ENCODE results near the gene KIF23.

The KIF23 gene

DNA sequence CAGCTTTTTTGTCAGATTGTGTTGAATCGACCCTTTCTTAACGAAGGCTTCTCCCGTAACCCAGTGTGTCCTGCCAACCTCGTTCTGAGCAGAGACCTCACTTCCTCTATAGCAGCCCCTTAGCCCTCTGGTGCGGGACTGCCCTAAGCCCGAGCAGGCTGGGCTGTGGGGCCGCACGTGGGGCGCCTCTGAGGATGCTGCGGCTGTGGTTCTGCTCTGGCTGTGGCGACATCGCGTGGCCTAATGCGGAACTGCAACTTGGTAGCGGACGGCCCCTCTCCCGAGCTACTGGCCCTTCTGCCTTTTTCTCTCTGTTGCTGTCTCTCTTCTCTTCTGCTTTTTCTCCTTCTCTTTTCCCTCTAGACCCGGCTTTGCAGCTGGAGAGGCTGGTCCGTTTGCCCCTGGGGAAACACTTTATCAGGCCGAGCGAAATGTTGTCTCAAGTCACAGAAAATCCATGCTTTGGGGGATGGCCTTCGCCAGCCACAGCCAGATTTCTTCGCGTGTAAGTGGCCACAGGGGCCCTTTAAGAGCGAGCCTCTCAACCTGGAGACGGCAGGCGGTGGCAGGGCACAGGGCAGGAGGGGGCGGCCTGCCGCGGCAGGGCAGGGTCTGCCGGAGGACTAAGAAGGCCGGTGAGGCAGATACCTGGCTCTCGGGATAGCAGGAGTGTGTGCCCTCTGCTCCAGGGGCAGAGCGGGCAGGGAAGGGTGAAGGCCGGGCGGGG, 19.4 kb upstream of the KIF23 start:
- H3K4me3 ChIP-seq (ENCODE audit: control insufficient read depth, low read depth, low read length), result no peak overlapping the region
- no peak for DNase-seq (ENCODE audit: low read depth)
- TF ChIP-seq, protein P1, sequence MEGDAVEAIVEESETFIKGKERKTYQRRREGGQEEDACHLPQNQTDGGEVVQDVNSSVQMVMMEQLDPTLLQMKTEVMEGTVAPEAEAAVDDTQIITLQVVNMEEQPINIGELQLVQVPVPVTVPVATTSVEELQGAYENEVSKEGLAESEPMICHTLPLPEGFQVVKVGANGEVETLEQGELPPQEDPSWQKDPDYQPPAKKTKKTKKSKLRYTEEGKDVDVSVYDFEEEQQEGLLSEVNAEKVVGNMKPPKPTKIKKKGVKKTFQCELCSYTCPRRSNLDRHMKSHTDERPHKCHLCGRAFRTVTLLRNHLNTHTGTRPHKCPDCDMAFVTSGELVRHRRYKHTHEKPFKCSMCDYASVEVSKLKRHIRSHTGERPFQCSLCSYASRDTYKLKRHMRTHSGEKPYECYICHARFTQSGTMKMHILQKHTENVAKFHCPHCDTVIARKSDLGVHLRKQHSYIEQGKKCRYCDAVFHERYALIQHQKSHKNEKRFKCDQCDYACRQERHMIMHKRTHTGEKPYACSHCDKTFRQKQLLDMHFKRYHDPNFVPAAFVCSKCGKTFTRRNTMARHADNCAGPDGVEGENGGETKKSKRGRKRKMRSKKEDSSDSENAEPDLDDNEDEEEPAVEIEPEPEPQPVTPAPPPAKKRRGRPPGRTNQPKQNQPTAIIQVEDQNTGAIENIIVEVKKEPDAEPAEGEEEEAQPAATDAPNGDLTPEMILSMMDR (IDR thresholded peaks at IDR 0.05; ENCODE audit: control insufficient read depth, insufficient read depth, low read depth, low read length, missing control alignments), result peak; percentile 96

DNA sequence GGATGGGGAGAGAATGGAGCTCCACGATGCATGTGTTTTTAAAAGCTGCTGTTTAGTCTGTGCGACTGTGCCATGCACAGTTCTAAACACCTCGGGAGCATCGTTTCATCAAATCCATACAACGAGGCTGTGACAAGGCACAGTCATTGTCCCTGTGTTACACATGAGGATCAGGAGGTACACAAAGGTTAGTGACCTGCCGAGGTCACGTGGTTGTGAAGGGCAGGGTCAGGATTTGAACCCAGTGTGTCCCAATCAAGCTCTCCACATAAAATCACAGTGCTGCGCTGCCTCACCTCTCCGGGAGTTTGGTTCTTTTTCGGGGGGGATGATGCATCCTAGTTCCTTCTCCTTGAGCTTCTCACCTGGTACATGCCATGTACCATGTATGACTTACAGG, 18.7 kb upstream of the KIF23 start:
- H3K4me3 ChIP-seq (ENCODE audit: control insufficient read depth, low read depth, low read length), result no peak overlapping the region
- no peak for DNase-seq (ENCODE audit: low read depth)
- TF ChIP-seq, protein P1 (IDR thresholded peaks at IDR 0.05; ENCODE audit: control insufficient read depth, insufficient read depth, low read depth, low read length, missing control alignments), result no peak

DNA sequence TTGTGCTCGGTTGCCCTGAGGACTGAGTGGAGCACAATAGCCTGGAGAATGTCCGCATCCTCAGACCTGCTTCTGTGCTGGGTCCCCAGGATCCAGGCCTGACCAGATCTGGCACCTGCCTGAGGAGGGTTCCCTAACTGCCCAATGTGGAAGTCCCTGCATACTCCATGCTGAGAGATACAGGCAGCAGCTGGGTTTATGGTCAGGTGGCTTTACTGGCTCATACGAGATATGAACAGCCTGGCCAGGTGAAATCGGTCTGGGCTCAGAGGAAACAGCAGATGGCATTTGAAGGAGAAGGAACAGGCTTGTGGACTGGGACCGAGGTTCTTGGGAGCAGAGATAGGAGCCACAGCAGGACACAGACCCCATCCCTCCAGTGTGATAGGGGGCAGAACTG, 18.2 kb upstream of the KIF23 start:
- DNase-seq (ENCODE audit: low read depth), result no peak
- TF ChIP-seq, protein P1 (IDR thresholded peaks at IDR 0.05; ENCODE audit: control insufficient read depth, insufficient read depth, low read depth, low read length, missing control alignments), result no peak
- no peak overlapping the region for H3K4me3 ChIP-seq (ENCODE audit: control insufficient read depth, low read depth, low read length)

DNA sequence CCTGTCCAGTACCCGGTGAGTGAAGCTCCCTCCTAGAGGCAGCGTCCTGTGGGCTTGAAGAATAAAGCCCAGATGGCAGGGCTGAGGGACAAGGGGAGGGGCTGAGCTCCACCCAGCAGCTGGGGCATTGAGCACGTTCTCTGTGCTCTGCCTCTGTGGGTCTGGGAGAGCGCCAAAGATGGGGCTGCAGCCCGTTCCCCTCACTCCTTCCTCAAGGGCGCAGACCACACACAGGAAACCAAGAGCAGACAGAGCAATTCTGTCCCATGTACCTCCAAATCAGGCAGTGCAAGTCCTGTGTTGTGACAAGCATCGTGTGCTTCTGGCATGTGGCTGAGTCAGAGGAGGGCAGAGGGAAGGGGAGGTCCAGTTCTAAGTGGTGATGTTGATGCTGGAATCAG, 15.7 kb upstream of the KIF23 start:
- TF ChIP-seq, protein P1 (IDR thresholded peaks at IDR 0.05; ENCODE audit: control insufficient read depth, insufficient read depth, low read depth, low read length, missing control alignments), result no peak
- H3K4me3 ChIP-seq (ENCODE audit: control insufficient read depth, low read depth, low read length), result no peak overlapping the region
- DNase-seq (ENCODE audit: low read depth), result no peak

DNA sequence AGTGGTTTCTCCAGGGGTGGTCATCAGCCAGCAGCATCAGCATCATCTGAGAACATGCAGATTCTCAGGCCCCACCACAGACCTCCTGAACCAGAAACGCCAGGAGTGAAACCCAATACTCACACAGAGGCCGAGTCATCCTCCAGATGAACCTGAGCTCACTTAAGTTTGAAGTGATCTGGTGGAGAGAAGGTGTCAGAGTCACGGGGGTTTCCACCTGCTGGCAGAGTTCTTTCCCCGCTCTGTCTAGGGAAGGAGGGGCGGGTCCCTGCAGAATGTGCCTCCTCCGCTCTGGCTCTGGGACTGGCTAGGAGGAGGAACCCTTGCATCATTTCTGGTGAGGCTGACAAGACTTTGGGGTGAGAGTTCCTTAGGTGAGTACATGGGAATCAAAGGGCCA, 13.3 kb upstream of the KIF23 start:
- DNase-seq (ENCODE audit: low read depth), result no peak
- H3K4me3 ChIP-seq (ENCODE audit: control insufficient read depth, low read depth, low read length), result no peak overlapping the region
- TF ChIP-seq, protein P1 (IDR thresholded peaks at IDR 0.05; ENCODE audit: control insufficient read depth, insufficient read depth, low read depth, low read length, missing control alignments), result no peak

DNA sequence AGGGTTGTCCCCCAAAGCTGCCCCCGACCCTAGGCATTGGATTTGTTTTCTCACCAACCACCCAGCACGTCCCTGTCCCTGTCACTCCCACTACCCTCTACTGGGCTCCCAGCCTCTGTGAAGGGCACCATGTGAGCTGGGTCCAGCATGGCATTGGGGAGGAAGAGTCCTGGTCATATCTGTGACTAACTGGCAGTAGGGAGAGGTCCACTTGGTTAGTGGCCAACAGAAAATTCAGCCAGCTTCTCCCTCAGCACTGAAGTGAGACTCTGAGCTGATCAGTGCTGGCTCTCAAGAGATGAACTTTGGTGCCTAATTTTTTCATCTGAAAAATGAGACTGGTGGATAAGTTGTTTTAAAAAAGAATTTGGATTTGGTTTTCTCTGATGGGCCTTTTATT, 11.3 kb upstream of the KIF23 start:
- DNase-seq (ENCODE audit: low read depth), result no peak
- H3K4me3 ChIP-seq (ENCODE audit: control insufficient read depth, low read depth, low read length), result no peak overlapping the region
- TF ChIP-seq, protein P1 (IDR thresholded peaks at IDR 0.05; ENCODE audit: control insufficient read depth, insufficient read depth, low read depth, low read length, missing control alignments), result no peak

Measured in AG09309 (cell line).